ENCODE measurements around the gene LTB4R. TPM values are rescaled to one million over a fixed set of nuclear protein-coding genes. Genes with fewer than 3 reads are reported as not detected.
A peak's percentile ranks its signal among the peaks of the same experiment; 100 is the strongest.

Gene LTB4R
- total RNA-seq, 1 experiment from 2014 or later: 29.6 TPM

DNA sequence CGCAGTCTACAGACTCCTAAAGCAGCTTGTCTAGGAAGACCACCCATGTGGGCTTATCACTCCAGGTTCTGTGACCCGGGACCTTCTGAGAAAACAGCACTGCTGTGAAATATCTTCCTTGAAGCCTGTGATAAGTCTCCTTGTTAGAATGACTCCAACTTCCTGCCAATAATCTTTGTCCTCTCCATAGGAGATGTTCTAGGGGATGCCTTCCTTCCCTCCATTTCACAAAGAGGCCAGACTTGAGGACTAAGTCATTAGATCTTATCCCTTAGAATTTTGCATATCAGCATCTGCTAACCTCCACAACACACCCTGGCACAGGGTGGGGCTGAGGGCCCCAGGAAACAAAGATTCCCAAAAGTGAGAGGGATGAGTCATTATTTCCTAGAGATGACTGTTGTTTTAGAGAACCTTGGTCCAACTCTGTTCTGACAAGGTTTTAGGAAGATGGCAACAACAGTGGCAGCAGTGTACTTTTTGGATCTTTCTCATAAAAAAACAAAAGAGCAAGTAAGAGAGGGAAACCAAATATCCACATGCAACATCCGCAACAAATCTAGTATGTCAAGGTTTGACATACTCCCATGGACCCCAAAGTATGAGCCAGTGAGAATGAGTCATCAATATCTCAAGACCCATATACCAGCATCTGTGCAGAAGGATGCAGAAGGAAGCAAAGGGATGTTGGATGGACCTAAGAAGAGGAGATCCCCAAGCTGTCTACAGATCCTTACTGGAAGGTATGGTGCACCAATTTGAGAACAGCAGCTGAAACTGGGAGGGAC, 6.0 kb downstream of the LTB4R start:
- H3K4me2 ChIP-seq (ENCODE audit: low read depth, low read length, poor library complexity, severe bottlenecking): no peak overlapping the region

DNA sequence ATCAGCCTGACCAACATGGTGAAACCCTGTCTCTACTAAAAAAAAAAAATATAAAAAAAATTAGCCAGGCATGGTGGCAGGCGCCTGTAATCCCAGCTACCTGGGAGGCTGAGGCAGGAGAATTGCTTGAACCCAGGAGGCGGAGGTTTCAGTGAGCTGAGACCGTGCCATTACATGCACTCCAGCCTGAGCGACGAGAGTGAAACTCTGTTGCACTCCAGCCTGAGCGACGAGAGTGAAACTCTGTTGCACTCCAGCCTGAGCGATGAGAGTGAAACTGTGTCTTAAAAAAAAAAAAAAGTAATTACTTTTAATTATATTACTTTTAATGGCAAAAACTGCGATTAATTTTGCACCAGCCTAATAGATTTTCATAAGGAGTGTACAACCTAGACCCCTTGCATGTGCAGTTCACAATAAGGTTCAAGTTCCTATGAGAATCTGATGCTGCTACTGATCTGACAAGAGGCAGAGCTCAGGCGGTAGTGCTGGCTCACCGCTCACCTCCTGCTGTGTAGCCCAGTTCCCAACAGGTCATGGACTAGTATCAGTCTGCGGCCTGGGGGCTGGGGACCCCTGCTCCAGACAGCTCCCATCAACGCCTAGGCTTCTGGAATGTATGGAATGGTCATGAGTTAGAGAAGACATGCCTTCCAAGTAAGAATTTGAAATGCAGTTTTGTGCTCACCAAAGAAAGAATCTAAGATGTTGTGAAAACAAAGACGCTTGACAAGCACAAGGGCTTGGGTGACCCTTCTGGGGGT, 10.1 kb downstream of the LTB4R start:
- no peaks in the 10 kb centered on the region for H3K79me2 ChIP-seq (ENCODE audit: low read length)
- no peaks in the 10 kb centered on the region for H3K36me3 ChIP-seq (ENCODE audit: insufficient read depth, low read length)

More for the DNA sequence above, 6.0 kb downstream of the LTB4R start:
- peaks cover 8% of the 10 kb centered on the region; the same call in 1 of the 2 replicates for H4K20me1 ChIP-seq (ENCODE audit: insufficient read depth, low read depth, low read length)
- H3K9ac ChIP-seq (ENCODE audit: low read length): no peak overlapping the region
- no peak overlapping the region for H2AFZ ChIP-seq (ENCODE audit: low read length)
- no peak overlapping the region for H3K4me3 ChIP-seq (ENCODE audit: low read length)
- no peaks in the 10 kb centered on the region for H3K79me2 ChIP-seq (ENCODE audit: low read length)
- DNase-seq: no peak
- no peaks in the 10 kb centered on the region for H3K27me3 ChIP-seq (ENCODE audit: low read length)
- H3K4me1 ChIP-seq (ENCODE audit: low read length): peaks cover 7% of the 10 kb centered on the region
- H3K36me3 ChIP-seq (ENCODE audit: insufficient read depth, low read length): no peaks in the 10 kb centered on the region
- no peak overlapping the region for H3K27ac ChIP-seq (ENCODE audit: low read length)
- no peaks in the 10 kb centered on the region for H3K9me2 ChIP-seq (replicated peaks; ENCODE audit: insufficient read depth, low read length)
- no peaks in the 10 kb centered on the region for H3K9me3 ChIP-seq (ENCODE audit: low read length)

DNA sequence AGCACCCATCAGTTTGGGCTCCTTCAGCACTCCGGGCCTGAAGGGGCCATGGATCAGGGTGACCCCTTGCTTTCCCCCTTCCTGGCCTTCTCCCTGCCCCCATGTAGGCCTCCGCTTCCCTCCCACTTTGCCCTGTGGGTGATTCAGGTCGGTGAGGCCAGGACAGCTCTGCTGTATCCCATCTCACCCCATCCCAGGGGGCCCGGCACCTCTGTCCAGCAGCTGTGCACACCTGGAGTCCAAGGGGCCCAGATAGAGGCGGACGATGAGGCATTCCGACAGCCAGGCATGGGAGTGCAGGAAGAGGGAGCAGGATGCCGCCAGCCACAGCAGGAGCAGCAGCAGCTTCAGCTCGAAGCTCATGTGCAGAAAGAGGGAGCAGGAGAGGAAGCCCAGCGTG, 11.4 kb downstream of the LTB4R start:
- no peaks in the 10 kb centered on the region for H3K79me2 ChIP-seq (ENCODE audit: low read length)
- no peak overlapping the region for H3K9ac ChIP-seq (ENCODE audit: low read length)
- H2AFZ ChIP-seq (ENCODE audit: low read length): no peak overlapping the region
- H3K27me3 ChIP-seq (ENCODE audit: low read length): no peaks in the 10 kb centered on the region
- H3K4me3 ChIP-seq (ENCODE audit: low read length): no peak overlapping the region
- H3K9me2 ChIP-seq (replicated peaks; ENCODE audit: insufficient read depth, low read length): no peaks in the 10 kb centered on the region
- H3K4me2 ChIP-seq (ENCODE audit: low read depth, low read length, poor library complexity, severe bottlenecking): no peak overlapping the region
- H4K20me1 ChIP-seq (ENCODE audit: insufficient read depth, low read depth, low read length): peaks cover 3% of the 10 kb centered on the region; the same call in 1 of the 2 replicates
- no peaks in the 10 kb centered on the region for H3K36me3 ChIP-seq (ENCODE audit: insufficient read depth, low read length)
- no peaks in the 10 kb centered on the region for H3K9me3 ChIP-seq (ENCODE audit: low read length)
- H3K4me1 ChIP-seq (ENCODE audit: low read length): no peaks in the 10 kb centered on the region
- DNase-seq: no peak
- no peak overlapping the region for H3K27ac ChIP-seq (ENCODE audit: low read length)

More for the DNA sequence above, 10.1 kb downstream of the LTB4R start:
- H3K27ac ChIP-seq (ENCODE audit: low read length): no peak overlapping the region
- H3K4me3 ChIP-seq (ENCODE audit: low read length): no peak overlapping the region
- H2AFZ ChIP-seq (ENCODE audit: low read length): no peak overlapping the region
- H3K4me2 ChIP-seq (ENCODE audit: low read depth, low read length, poor library complexity, severe bottlenecking): no peak overlapping the region
- DNase-seq: no peak
- no peaks in the 10 kb centered on the region for H3K9me2 ChIP-seq (replicated peaks; ENCODE audit: insufficient read depth, low read length)
- no peak overlapping the region for H3K9ac ChIP-seq (ENCODE audit: low read length)
- peaks cover 8% of the 10 kb centered on the region; the same call in 1 of the 2 replicates for H4K20me1 ChIP-seq (ENCODE audit: insufficient read depth, low read depth, low read length)
- no peaks in the 10 kb centered on the region for H3K9me3 ChIP-seq (ENCODE audit: low read length)
- H3K27me3 ChIP-seq (ENCODE audit: low read length): no peaks in the 10 kb centered on the region
- H3K4me1 ChIP-seq (ENCODE audit: low read length): no peaks in the 10 kb centered on the region

DNA sequence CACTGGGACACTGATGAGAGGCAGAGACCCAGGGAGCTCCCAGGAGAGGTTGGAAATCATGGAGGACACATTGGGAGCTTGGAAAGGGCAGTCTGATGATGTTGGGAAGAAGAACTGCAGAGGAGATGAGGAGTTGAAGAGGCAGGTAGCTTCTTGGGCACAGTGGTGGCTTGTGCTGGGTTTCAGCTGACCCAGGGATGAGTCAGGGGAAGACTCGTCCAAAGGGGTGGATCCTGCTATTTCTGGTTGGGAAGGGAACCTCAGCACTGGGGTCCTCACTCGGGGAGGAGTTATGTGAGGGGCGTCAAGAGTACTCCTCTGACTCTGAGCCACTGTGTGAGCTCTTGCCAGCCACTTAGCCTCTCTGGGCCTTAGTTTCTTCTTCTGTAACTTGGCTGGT, 12.0 kb downstream of the LTB4R start:
- no peak overlapping the region for H3K27ac ChIP-seq (ENCODE audit: low read length)
- no peaks in the 10 kb centered on the region for H3K9me3 ChIP-seq (ENCODE audit: low read length)
- no peaks in the 10 kb centered on the region for H3K4me1 ChIP-seq (ENCODE audit: low read length)
- no peaks in the 10 kb centered on the region for H4K20me1 ChIP-seq (ENCODE audit: insufficient read depth, low read depth, low read length)
- no peaks in the 10 kb centered on the region for H3K27me3 ChIP-seq (ENCODE audit: low read length)
- DNase-seq: no peak
- no peak overlapping the region for H2AFZ ChIP-seq (ENCODE audit: low read length)
- H3K4me2 ChIP-seq (ENCODE audit: low read depth, low read length, poor library complexity, severe bottlenecking): no peak overlapping the region
- H3K79me2 ChIP-seq (ENCODE audit: low read length): no peaks in the 10 kb centered on the region
- H3K36me3 ChIP-seq (ENCODE audit: insufficient read depth, low read length): no peaks in the 10 kb centered on the region
- no peaks in the 10 kb centered on the region for H3K9me2 ChIP-seq (replicated peaks; ENCODE audit: insufficient read depth, low read length)
- H3K9ac ChIP-seq (ENCODE audit: low read length): no peak overlapping the region
- H3K4me3 ChIP-seq (ENCODE audit: low read length): no peak overlapping the region

DNA sequence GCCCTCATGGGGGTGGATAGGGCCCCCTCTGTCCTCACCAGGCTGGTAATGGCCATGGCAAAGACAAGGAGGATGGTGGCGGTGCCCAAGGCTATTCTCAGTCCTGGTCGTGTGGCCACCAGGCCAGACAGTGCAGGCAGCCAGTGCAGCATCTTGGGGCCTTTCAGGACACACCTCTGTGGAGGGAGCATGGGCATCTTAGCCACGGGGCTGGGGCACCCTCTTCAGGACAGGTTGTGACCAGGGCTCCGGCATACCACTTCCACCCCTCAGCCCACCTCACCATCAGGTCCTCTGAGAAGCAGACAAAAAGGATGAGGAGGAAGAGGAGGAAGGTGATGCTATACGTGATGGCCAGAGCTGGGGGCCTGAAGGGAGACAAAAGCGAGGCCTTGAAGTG, 12.7 kb downstream of the LTB4R start:
- Histone ChIP-seq H3K4me3 (ENCODE audit: low read length) (no peak overlapping the region), H3K27me3 (ENCODE audit: low read length) (no peaks in the 10 kb centered on the region), H4K20me1 (ENCODE audit: insufficient read depth, low read depth, low read length) (no peaks in the 10 kb centered on the region), H3K9ac (ENCODE audit: low read length) (no peak overlapping the region), H3K9me2 (replicated peaks; ENCODE audit: insufficient read depth, low read length) (no peaks in the 10 kb centered on the region), H3K27ac (ENCODE audit: low read length) (no peak overlapping the region), H3K36me3 (ENCODE audit: insufficient read depth, low read length) (no peaks in the 10 kb centered on the region), H3K79me2 (ENCODE audit: low read length) (no peaks in the 10 kb centered on the region), H3K9me3 (ENCODE audit: low read length) (no peaks in the 10 kb centered on the region), H3K4me1 (ENCODE audit: low read length) (no peaks in the 10 kb centered on the region), H3K4me2 (ENCODE audit: low read depth, low read length, poor library complexity, severe bottlenecking) (no peak overlapping the region), H2AFZ (ENCODE audit: low read length) (no peak overlapping the region)
- no peak for DNase-seq

DNA sequence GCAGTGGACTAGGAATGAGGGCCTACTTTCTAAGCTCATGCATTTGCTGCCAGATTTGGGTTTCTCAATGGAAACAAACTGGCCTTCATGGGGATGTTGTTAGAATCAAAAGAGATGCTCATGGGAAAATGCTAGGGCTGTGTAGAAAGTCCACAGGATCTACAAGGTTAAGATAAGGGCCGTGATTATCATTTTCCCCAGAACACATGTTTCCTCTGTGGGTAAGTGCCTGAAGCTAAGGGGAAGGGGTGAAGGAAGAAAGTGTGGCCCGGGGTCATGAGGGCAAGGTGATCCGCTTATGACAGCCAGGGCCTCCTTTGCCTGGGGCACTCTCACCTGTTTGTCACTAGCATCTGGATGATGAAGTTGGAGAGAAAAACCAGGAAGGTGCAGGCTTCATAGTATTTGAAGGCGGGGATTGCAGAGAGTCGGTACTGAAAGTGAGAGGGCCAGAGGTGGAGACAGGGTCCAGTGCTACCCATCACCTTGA, 13.8 kb downstream of the LTB4R start:
- H3K9me2 ChIP-seq (replicated peaks; ENCODE audit: insufficient read depth, low read length): no peaks in the 10 kb centered on the region
- no peak overlapping the region for H3K4me3 ChIP-seq (ENCODE audit: low read length)
- H2AFZ ChIP-seq (ENCODE audit: low read length): no peak overlapping the region
- no peaks in the 10 kb centered on the region for H3K79me2 ChIP-seq (ENCODE audit: low read length)
- H3K4me1 ChIP-seq (ENCODE audit: low read length): no peaks in the 10 kb centered on the region
- no peak overlapping the region for H3K4me2 ChIP-seq (ENCODE audit: low read depth, low read length, poor library complexity, severe bottlenecking)
- no peak overlapping the region for H3K9ac ChIP-seq (ENCODE audit: low read length)
- no peaks in the 10 kb centered on the region for H3K27me3 ChIP-seq (ENCODE audit: low read length)
- no peaks in the 10 kb centered on the region for H3K36me3 ChIP-seq (ENCODE audit: insufficient read depth, low read length)
- no peak overlapping the region for H3K27ac ChIP-seq (ENCODE audit: low read length)
- no peak for DNase-seq
- no peaks in the 10 kb centered on the region for H3K9me3 ChIP-seq (ENCODE audit: low read length)
- no peaks in the 10 kb centered on the region for H4K20me1 ChIP-seq (ENCODE audit: insufficient read depth, low read depth, low read length)

DNA sequence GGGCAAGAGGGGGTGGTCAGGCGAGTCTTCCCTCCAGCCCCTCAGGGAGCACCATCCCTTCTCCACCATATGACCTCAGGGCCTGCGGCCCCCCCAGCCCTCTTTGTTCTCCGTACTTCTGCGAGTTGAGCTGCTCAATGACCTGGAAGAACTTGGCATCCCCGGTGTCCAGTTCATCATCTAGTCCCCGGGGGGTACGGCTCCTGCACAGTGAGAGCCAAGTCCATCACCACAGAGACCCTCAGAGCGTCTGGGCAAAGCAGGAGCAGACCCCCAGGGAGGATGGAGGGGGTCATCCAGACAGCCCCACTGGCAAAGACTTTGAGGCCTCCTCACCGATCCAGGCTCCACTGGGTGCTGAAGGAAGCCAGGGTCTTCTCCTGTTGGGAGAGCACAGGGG, 14.7 kb downstream of the LTB4R start:
- Histone ChIP-seq H4K20me1 (ENCODE audit: insufficient read depth, low read depth, low read length) (no peaks in the 10 kb centered on the region), H3K9ac (ENCODE audit: low read length) (no peak overlapping the region), H3K9me3 (ENCODE audit: low read length) (no peaks in the 10 kb centered on the region), H3K9me2 (replicated peaks; ENCODE audit: insufficient read depth, low read length) (no peaks in the 10 kb centered on the region), H3K27me3 (ENCODE audit: low read length) (no peaks in the 10 kb centered on the region), H3K27ac (ENCODE audit: low read length) (no peak overlapping the region), H3K4me2 (ENCODE audit: low read depth, low read length, poor library complexity, severe bottlenecking) (no peak overlapping the region), H3K4me3 (ENCODE audit: low read length) (no peak overlapping the region), H3K4me1 (ENCODE audit: low read length) (no peaks in the 10 kb centered on the region), H3K36me3 (ENCODE audit: insufficient read depth, low read length) (no peaks in the 10 kb centered on the region), H3K79me2 (ENCODE audit: low read length) (no peaks in the 10 kb centered on the region), H2AFZ (ENCODE audit: low read length) (no peak overlapping the region)
- DNase-seq: no peak

DNA sequence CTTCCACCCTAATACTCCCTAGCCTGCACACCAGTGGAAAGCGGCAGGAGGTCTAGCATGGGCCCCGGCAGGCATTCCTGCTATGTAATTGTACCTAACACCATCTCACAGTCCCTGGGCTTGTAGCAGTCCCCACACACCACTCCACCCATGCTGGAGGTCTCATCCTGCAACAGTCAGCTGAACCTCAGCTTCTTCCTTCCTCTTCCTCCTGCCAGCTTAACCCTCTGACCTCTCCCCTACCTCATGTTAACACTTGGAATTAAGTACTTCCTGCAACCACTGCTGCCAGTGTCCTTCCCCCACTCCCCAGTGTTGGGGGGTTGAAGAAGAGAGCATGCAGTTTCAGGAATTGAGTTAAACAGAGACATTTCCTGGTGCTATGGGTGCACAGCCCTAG, 16.0 kb downstream of the LTB4R start:
- Histone ChIP-seq H3K4me2 (ENCODE audit: low read depth, low read length, poor library complexity, severe bottlenecking) (no peak overlapping the region), H3K27me3 (ENCODE audit: low read length) (no peaks in the 10 kb centered on the region), H2AFZ (ENCODE audit: low read length) (0 out of 2 replicates have a peak overlapping the region, but pooled peaks have one; percentile 13), H3K36me3 (ENCODE audit: insufficient read depth, low read length) (no peaks in the 10 kb centered on the region), H3K4me1 (ENCODE audit: low read length) (peaks cover 6% of the 10 kb centered on the region), H3K27ac (ENCODE audit: low read length) (no peak overlapping the region), H3K4me3 (ENCODE audit: low read length) (no peak overlapping the region), H3K9me3 (ENCODE audit: low read length) (no peaks in the 10 kb centered on the region), H3K9me2 (replicated peaks; ENCODE audit: insufficient read depth, low read length) (no peaks in the 10 kb centered on the region), H3K79me2 (ENCODE audit: low read length) (no peaks in the 10 kb centered on the region), H3K9ac (ENCODE audit: low read length) (no peak overlapping the region), H4K20me1 (ENCODE audit: insufficient read depth, low read depth, low read length) (no peaks in the 10 kb centered on the region)
- DNase-seq: no peak

All from Karpas-422 (cell line).